Measurements from ENCODE around the gene TTC32.

Gene TTC32

DNA sequence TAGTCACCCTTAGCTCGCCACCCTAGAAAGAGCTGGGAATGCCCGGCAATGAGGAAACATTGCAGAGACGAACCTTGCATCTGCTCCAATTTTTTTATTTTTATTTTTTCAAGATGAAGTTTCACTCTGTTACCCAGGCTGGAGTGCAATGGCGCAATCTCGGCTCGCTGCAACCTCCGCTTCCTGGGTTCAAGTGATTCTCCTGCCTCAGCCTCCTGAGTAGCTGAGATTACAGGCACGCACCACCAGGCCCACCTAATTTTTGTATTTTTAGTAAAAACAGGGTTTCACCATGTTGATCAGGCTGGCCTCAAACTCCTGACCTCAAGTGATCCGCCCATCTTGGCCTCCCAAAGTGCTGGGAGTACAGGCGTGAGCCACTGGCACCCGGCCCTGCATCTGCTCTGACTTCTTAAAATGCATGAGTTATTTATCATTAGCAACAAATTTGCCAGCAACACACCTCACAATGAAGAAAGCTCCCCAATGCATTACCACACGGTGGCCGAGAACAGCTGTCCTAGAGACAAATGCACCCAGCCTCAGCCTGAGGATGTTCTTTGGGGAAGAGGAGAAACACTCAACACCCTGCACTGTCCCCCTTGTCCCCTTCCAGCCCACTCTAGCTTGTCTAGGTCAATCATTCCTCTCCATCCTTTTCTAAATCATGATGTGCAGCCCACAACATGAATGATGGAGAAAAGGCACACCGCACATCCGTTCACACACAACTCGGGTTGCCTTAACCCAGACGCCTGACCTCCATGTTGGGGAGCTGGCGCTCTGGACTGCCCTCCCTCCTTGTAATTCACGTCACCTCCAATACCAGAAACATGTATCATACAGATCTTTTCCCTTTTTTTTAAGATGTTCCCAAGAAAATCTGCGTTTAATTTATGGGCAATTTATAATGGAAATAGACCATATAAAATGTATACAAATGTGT lies 46.9 kb downstream of the TTC32 start:
- no peak for DNase-seq (ENCODE audit: low spot score)
- no peak for FAIRE-seq

DNA sequence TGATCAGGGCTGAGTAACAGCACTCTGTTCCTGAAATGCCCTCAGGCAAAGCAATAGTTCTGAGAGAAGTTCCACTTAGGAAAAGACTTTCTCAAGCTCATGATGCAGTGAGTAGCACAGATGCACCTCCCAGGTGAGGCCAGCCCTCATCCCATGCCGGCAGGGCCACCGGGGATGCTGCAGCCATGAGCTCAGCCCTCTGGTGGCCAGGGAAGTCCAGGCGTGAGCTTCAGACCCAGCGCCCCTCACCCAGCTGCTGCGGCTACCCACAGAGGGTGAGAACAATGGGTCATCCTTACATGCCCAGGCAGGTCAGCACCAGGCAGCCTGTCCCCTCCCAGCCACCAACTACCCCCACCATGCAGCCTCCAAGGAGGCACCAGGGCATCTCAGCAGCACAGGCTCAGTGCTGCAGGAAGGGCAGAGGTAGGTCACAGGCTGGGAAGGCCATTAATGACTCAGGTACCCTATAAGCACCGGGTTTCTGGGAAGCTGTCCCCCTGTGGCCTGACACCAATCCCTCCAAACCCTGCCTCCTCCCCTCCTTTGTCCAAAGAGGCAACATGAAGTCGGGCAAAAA lies 50.6 kb downstream of the TTC32 start:
- no peak for FAIRE-seq
- no peak for DNase-seq (ENCODE audit: low spot score)

DNA sequence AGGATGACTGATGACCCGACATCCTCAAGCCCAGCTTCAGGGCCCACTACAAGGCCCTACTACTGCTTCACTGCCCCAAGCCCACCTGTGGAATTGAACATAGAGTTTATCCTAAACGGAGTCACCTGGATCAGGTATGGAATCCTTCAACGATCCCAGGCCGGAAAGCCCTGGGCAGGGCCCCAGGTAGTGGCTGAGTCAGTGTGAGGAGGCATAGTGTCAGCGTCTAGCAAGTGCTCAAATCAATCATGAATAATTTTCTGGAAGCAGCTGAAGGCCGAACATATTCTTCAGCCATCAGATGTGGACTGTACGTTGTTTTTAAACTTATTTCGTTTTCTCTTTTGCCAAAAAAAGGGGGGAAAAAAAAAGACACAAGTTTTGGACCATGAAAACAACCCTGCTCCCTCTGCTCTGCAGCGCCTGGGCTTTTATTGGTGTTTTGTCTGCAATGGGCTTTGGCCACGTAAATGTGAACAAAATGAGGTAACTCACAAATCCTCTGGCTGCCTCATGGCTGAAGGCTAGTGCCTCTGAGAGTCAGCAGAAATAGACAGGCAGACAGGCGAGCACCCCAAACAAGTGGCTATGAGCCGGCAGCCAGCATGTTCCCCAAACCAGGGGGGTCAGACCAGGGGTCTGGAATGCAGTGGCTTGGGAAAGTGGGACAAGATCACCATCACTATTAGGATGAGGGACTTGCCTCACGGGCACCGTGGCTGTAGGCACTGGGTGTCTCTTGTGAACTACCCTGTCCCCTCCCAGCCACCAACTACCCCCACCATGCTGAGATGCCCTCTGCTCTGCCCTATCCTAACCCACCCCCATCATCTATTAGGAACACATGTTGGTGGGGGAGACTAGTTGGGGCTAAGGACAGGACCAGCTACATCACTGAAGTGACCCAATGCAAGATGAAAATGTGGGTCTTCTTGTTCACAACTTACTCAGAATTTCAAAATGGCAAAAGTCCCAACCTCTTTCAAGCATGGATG lies 51.4 kb downstream of the TTC32 start:
- DNase-seq (ENCODE audit: low spot score) (no peak), FAIRE-seq (no peak)

DNA sequence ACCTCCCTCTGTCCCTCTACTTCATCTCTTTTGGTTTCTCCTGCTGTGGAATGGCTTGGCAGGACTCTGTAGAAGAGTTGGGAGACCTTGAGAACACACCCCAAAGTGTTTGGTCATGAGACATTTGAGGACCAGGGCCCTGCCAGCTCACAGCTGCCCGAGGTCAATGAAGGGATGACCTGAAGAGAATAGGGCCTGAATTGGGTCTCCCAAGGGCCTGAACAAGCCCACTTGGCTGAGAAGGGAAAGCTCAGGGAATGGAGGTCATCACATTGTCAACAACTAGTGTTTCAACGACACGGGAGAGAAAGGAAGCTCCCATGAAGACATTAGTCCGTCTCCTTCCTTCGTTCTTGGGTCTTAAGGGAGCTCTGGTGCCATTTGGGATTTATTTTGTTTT lies 52.8 kb downstream of the TTC32 start:
- FAIRE-seq: no peak

DNA sequence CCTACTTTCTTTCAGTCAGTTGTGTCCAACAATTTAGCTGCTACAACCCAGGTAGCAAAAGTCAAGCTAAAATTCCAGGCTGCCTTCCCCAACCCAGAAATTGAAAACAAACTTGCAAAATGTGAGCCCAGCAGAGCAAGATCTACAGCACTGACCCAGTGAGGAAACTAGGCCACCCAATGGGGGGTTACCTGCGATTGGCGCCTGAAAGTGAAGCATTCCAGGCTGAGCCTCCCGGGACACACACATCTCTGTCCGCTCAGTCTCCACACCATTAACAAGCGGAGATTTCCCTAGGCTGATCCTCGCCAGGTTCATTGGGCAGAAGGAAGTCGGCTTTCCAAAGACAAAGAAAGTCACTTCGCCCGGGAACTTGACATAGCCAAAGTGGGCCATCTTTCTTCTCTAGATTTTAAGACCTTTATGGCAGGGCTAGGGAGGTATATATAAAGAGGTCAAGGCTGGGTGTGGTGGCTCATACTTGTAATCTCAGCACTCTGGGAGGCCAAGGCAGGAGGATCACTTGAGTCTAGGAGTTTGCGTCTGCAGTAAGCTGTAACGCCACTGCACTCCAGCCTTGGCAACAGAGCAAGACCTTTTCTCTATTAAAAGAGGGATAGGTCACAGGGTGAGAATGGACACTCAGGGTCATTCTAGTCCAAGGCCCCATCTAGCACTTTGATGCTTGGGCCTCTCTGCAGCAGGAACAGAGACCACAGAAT lies 53.6 kb downstream of the TTC32 start:
- FAIRE-seq: no peak
- DNase-seq (ENCODE audit: low spot score): no peak

More for the DNA sequence above, 52.8 kb downstream of the TTC32 start:
- no peak for DNase-seq (ENCODE audit: low spot score)

DNA sequence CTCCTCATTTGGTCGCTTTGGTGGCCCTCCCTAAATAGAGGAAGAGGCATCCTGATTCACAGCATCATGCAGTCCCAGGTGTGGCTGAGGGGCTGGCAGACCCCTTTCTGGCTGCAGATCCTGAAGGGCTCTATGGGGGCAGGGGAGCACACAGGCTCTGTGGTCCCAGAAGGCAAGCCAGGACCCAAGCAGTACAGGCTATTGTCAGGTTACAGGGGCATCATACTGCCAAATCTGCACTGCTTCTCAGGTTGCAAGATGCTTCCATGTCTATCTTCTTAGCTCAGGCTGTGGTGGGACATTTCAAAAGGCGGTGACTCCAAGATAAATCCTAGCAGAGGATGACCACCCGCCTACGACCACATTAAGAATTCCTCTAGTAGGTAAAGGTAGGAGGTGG lies 54.3 kb downstream of the TTC32 start:
- FAIRE-seq (no peak), DNase-seq (ENCODE audit: low spot score) (no peak)
